CD4-positive, alpha-beta memory T cell (primary cell): ENCODE measurements around the gene TGOLN2. TPM values are rescaled to one million over a fixed set of nuclear protein-coding genes. Genes with fewer than 3 reads are reported as not detected.

ENCODE experiments used
- CTCF ChIA-PET: fragments of 350-600 bp; sonication (Branson Sonifier 250); formaldehyde crosslinking; loops from one replicate; lab custom pipeline; 2021; ENCODE audit warnings: inconsistent platforms; ENCODE audit not compliant: partially characterized antibody; lab: Charles Lee
- POLR2A ChIA-PET: fragments of 350-600 bp; sonication (Branson Sonifier 250); formaldehyde crosslinking; loops from one replicate; lab custom pipeline; 2021; ENCODE audit not compliant: partially characterized antibody; lab: Charles Lee
- DNase-seq, 5 donors: peaks; one replicate each; pipeline versions ENCODE4 v3.0.0 to v3.0.0-alpha.2; 2020 to 2022; ENCODE audit warnings: mixed read lengths in 1 of 5
- H3K27ac ChIP-seq: one replicate; pipeline ENCODE4 v1.7.0; 2013; ENCODE audit warnings: low read depth, low read length
- H3K27me3 ChIP-seq: 2 replicates; pipeline ENCODE4 v1.7.0; 2013; ENCODE audit warnings: mild to moderate bottlenecking, low read length, moderate library complexity; ENCODE audit not compliant: insufficient read depth
- H3K36me3 ChIP-seq: 2 replicates; pipeline ENCODE4 v1.7.0; 2013; ENCODE audit warnings: mild to moderate bottlenecking, low read length, moderate library complexity; ENCODE audit not compliant: insufficient read depth
- H3K4me1 ChIP-seq: 2 replicates; pipeline ENCODE4 v1.7.0; 2013; ENCODE audit warnings: mild to moderate bottlenecking, low read length, moderate library complexity; ENCODE audit not compliant: insufficient read depth
- H3K4me3 ChIP-seq, 2 donors: one replicate each; pipeline ENCODE4 v1.7.0; 2013; ENCODE audit warnings: low read length in 2 of 2, mild to moderate bottlenecking in 1 of 2
- H3K9me3 ChIP-seq, 2 donors: one replicate each; pipeline ENCODE4 v1.7.0; 2013; ENCODE audit warnings: low read length in 2 of 2, control low read depth in 1 of 2; ENCODE audit not compliant: control insufficient read depth in 1 of 2
- H3K27ac Mint-ChIP-seq, 7 donors: one replicate each; pipeline ENCODE4 v1.8.0; 2020 to 2021; ENCODE audit warnings: mixed read lengths in 7 of 7, mild to moderate bottlenecking in 6 of 7, inconsistent platforms in 3 of 7, moderate library complexity in 3 of 7
- H3K27me3 Mint-ChIP-seq, 2 donors: one replicate each; pipeline ENCODE4 v1.8.0; 2020 to 2021; ENCODE audit warnings: mixed read lengths in 2 of 2
- H3K36me3 Mint-ChIP-seq, 2 donors: one replicate each; pipeline ENCODE4 v1.8.0; 2020 to 2021; ENCODE audit warnings: mixed read lengths in 2 of 2, inconsistent platforms in 1 of 2, mild to moderate bottlenecking in 1 of 2
- H3K4me1 Mint-ChIP-seq, 4 donors: one replicate each; pipeline ENCODE4 v1.8.0; 2020 to 2021; ENCODE audit warnings: mixed read lengths in 4 of 4, mild to moderate bottlenecking in 1 of 4
- H3K4me3 Mint-ChIP-seq, 8 donors: one replicate each; pipeline ENCODE4 v1.8.0; 2020 to 2021; ENCODE audit warnings: mixed read lengths in 8 of 8, mild to moderate bottlenecking in 7 of 8, moderate library complexity in 6 of 8, inconsistent platforms in 3 of 8
- H3K9me3 Mint-ChIP-seq, 8 donors: one replicate each; pipeline ENCODE4 v1.8.0; 2020 to 2021; ENCODE audit warnings: mixed read lengths in 8 of 8, mild to moderate bottlenecking in 5 of 8, inconsistent platforms in 3 of 8, moderate library complexity in 1 of 8
- intact Hi-C: fragments of 100-400 bp; cut with micrococcal nuclease; formaldehyde crosslinking; loops from one replicate; pipeline ENCODE4 v1.15.1; 2023
- polyA plus RNA-seq, 2 donors: library from polyadenylated mRNA; unstranded; fragments of 300-500 nt; fragmentation: Illumina TruSeq; gene quantifications; one replicate each; pipeline ENCODE4 v1.2.3, GENCODE V29; 2021
- total RNA-seq, 2 experiments: library from RNA; stranded (reverse); gene quantifications; one replicate each; pipeline ENCODE4 v1.2.3, GENCODE V29; 2021

The TGOLN2 gene
- total and polyA plus RNA-seq, 4 experiments from 2014 or later: 29.8 to 195 (median 121) TPM

DNA sequence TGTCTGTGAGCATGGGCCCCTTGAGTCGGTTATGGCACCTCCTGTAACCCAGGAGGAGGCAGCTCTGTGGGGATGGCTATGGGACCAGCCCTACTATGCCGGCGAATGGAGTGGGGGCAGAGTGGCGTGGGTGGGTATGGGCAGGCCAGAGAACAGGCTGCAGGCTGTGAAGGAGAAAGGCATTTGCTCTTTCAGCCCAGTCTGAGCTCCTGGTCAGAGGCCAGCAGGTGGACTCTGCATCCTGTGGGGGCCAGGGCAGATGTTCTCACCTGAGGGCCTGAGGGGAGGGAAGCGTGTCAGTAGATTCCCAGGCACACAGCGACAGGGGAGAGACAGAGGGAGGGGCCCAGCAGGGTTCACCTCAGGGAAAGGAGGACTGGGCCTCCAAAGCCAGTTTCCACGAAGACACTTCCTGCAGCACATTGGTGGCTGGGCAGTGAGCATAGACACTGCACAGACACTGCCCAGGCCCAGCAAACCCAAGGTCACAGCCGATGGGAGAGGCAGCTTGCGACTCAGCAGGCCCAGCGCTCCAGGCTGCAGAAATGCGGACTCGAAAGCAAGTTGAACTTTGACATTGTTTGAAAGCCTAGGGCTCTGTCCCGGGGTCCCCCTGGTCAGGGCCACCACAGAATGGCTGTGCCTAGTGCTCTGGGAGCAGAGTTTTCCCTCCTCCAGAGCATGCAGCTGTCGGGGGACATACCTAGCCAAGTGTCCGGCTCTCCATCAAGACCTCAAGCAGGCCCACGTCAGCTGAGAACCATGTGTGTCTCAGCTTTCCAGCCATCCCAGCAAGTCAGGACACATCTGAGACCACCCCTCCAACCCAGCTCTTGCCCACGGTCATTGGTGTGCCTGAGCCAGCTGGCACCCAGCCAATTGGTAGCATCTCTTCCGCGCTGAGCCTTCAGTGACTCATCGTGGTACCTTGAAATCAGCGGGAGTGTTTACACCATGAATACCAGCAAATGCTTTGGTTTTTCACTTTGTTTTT, 53.8 kb downstream of the TGOLN2 start:
- Mint-ChIP-seq H3K9me3 (no peaks in the 10 kb centered on the region), H3K4me1 (no peaks in the 10 kb centered on the region)
- CTCF ChIA-PET: interaction anchor here (0.7 to 14.3 kb wide), 3 partner anchors 14 to 26 kb away, joined by 3 to 181 read pairs (median 3); no protein-coding TSS in a partner anchor

DNA sequence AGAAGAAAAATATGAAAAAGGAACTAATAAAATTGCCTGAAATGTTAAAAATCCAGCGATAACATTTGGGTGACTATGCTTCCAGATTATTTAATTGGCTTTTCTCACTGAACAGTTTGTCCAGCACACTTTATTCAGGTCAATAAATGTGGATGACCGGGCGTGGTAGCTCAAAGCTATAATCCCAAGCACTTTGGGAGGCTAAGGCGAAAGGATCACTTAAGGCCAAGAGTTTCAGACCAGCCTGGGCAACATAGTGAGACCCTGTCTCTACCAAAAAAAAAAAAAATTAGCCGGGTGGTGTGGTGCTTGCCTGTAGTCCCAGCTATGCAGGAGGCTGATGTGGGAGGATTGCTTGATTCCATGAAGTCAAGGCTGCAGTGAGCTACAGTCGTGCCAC, 55.4 kb downstream of the TGOLN2 start:
- no peak overlapping the region for H3K4me3 ChIP-seq
- POLR2A ChIA-PET: no interaction called here
- no peaks in the 10 kb centered on the region for H3K9me3 ChIP-seq
- H3K27me3 Mint-ChIP-seq: peaks cover 9 to 11% of the 10 kb centered on the region in 2 donors
- no peak overlapping the region for H3K27ac ChIP-seq
- no peak overlapping the region for H3K4me3 Mint-ChIP-seq
- no peak overlapping the region for H3K27ac Mint-ChIP-seq
- H3K4me1 ChIP-seq: no peaks in the 10 kb centered on the region
- H3K27me3 ChIP-seq: no peaks in the 10 kb centered on the region
- H3K4me1 Mint-ChIP-seq: no peaks in the 10 kb centered on the region
- H3K36me3 ChIP-seq: no peaks in the 10 kb centered on the region
- H3K36me3 Mint-ChIP-seq: no peaks in the 10 kb centered on the region
- CTCF ChIA-PET: interaction anchor here (1.1 to 14.3 kb wide), 4 partner anchors 16 to 366 kb away, joined by 3 to 181 read pairs (median 14); no protein-coding TSS in a partner anchor
- intact Hi-C loops: no loop called here
- DNase-seq: no peak
- H3K9me3 Mint-ChIP-seq: no peaks in the 10 kb centered on the region

More for the DNA sequence above, 53.8 kb downstream of the TGOLN2 start:
- DNase-seq: no peak
- Mint-ChIP-seq H3K27me3 (peaks cover 8 to 11% of the 10 kb centered on the region in 2 donors), H3K36me3 (no peaks in the 10 kb centered on the region), H3K27ac (no peak overlapping the region), H3K4me3 (no peak overlapping the region)
- POLR2A ChIA-PET: no interaction called here
- Histone ChIP-seq H3K9me3 (no peaks in the 10 kb centered on the region), H3K27me3 (no peaks in the 10 kb centered on the region), H3K4me1 (no peaks in the 10 kb centered on the region), H3K27ac (no peak overlapping the region), H3K4me3 (no peak overlapping the region), H3K36me3 (no peaks in the 10 kb centered on the region)
- intact Hi-C loops: no loop called here

DNA sequence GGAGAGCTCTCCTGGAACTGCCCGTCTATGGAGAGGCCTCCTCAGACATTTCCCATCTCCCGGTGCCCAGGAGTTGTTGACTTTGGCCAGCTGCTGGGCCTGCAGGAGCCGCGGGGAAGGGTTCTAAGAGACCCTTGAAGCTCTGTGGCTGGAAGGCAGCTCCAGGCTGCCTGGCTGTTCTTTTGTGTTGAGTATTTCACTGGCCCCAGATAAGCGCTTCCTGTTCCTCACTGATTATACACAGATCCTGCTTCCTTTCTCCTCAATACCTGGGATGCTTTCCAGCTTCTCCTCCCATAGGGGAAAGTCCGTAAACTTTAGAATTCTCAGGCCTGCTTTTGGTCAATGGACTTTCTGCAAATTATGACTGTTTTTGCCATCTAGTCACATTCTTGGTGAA, 57.8 kb downstream of the TGOLN2 start:
- Histone ChIP-seq H3K9me3 (no peaks in the 10 kb centered on the region), H3K4me3 (no peak overlapping the region), H3K4me1 (no peaks in the 10 kb centered on the region), H3K36me3 (no peaks in the 10 kb centered on the region), H3K27ac (no peak overlapping the region), H3K27me3 (no peaks in the 10 kb centered on the region)
- Mint-ChIP-seq H3K36me3 (no peaks in the 10 kb centered on the region), H3K4me1 (no peaks in the 10 kb centered on the region), H3K4me3 (no peak overlapping the region), H3K27me3 (peaks cover 9 to 10% of the 10 kb centered on the region in 2 donors), H3K27ac (peak overlapping the region in 1 of 7 donors; percentile 77), H3K9me3 (no peaks in the 10 kb centered on the region)
- DNase-seq: no peak
- POLR2A ChIA-PET: no interaction called here
- CTCF ChIA-PET: interaction anchor here (1.5 to 14.3 kb wide), 3 partner anchors 14 to 29 kb away, joined by 3 to 187 read pairs (median 181); no protein-coding TSS in a partner anchor
- intact Hi-C loops: no loop called here

Other genes starting within 250 kb of the TGOLN2 start
- not detected for gene TCF7L1, start 194.6 kb downstream of the TGOLN2 start, total RNA-seq
- under 1 TPM in 1 of 2 donors, not detected in 1; 0.06 TPM for gene TCF7L1, start 194.6 kb downstream of the TGOLN2 start, polyA plus RNA-seq
- gene RETSAT, start 26.5 kb upstream of the TGOLN2 start, total RNA-seq: 10 to 100 TPM; 33.0 to 33.4 TPM
- 10 to 100 TPM; 20.8 to 24.3 TPM for gene RETSAT, start 26.5 kb upstream of the TGOLN2 start, polyA plus RNA-seq
- 10 to 100 TPM; 29.8 to 33.2 TPM for gene ELMOD3, start 26.8 kb upstream of the TGOLN2 start, total RNA-seq
- 10 to 100 TPM; 10.1 to 11.2 TPM for gene ELMOD3, start 26.8 kb upstream of the TGOLN2 start, polyA plus RNA-seq
- gene CAPG, start 82.4 kb upstream of the TGOLN2 start, total RNA-seq: 10 to 100 TPM; 25.6 to 38.5 TPM
- gene CAPG, start 82.4 kb upstream of the TGOLN2 start, polyA plus RNA-seq: 100 to 1,000 TPM; 113 to 136 TPM
- 1 to 10 TPM; 1.5 to 1.6 TPM for gene SH2D6, start 90.7 kb upstream of the TGOLN2 start, total RNA-seq
- gene SH2D6, start 90.7 kb upstream of the TGOLN2 start, polyA plus RNA-seq: not detected
- gene MAT2A, start 211.2 kb upstream of the TGOLN2 start, total RNA-seq: 100 to 1,000 TPM; 177 to 182 TPM
- 100 to 1,000 TPM in 1 of 2 donors, 10 to 100 TPM in 1; 75.4 to 126 TPM for gene MAT2A, start 211.2 kb upstream of the TGOLN2 start, polyA plus RNA-seq
- gene GGCX, start 233.5 kb upstream of the TGOLN2 start, total RNA-seq: 10 to 100 TPM; 28.5 to 38.1 TPM
- gene GGCX, start 233.5 kb upstream of the TGOLN2 start, polyA plus RNA-seq: 10 to 100 TPM in 1 of 2 donors, 1 to 10 TPM in 1; 8.4 to 11.0 TPM
- 100 to 1,000 TPM in 1 of 2 experiments, 10 to 100 TPM in 1; 98.5 to 107 TPM for gene VAMP8, start 249.6 kb upstream of the TGOLN2 start, total RNA-seq
- 100 to 1,000 TPM; 401 to 612 TPM for gene VAMP8, start 249.6 kb upstream of the TGOLN2 start, polyA plus RNA-seq